HK-2 (cell line): Measurements from ENCODE around the gene TUT1.
"Not testable (repeated sequence)": the region's sequence is repeated elsewhere in the genome, so short reads cannot be mapped to it uniquely, and the experiment has no call there.

Experiments used
- DNase-seq: peaks from one replicate; pipeline ENCODE4 v3.0.0-alpha.2; 2018; ENCODE audit not compliant: unreplicated experiment

TUT1 gene

DNA sequence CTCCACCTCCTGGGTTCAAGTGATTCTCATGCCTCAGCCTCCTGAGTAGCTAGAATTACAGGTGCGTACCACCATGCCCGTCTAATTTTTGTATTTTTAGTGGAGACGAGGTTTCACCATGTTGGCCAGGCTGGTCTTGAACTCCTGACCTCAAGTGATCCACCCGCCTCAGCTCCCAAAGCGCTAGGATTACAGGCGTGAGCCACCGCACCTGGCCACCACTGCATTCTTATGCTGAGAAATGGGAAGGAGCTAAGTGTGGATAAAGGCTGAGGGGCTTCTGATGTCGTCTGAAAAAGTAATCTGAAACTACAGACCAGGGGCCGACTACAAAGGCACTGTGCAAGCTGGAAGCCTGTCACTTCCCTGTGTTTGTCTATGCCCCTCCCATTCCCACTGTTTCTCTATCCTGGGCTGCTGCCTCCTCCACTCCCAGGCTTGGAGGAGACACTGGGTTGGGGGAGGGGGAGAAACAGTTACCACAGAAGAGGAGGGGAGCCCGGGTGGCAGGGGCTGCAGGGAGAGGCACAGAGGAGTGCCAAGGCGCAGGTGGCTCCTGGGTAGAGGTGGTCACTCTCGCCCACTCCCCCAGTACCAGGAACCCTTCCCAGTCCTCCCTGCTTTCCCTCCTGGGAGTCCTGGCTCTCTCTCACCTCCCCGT, 13.3 kb upstream of the TUT1 start:
- no peak for DNase-seq

GRCh38 chr11:62603776-62604299, 12.5 kb upstream of the TUT1 start:
- DNase-seq = no peak

GRCh38 chr11:62603072-62603408, 11.7 kb upstream of the TUT1 start:
- DNase-seq = no peak

- DNase-seq = no peak
These were observed 11.1 kb upstream of the TUT1 start for GRCh38 chr11:62602141-62603071.

GRCh38 chr11:62601372-62602140, 10.2 kb upstream of the TUT1 start, which contains the start of gene MTA2:
Gene MTA2, minus strand, starts transcription at chr11:62601865. Its CDS starts 415 bp downstream, at chr11:62601450.
- peak; percentile 96 for DNase-seq

DNA sequence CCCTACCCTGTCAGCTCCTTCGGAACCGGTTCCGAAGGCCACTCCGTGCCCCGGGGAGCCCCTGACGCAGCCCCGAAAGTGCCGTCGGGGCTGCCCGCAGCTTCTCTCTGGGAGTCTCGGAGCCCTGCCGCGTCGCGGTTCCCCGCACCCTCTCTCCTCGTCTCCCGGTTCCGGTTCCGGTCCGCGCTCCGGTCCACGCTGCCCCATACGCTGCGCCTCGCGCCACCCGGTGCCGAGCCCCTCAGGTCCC, 9.7 kb upstream of the TUT1 start:
- DNase-seq = no peak

- DNase-seq = no peak
These were observed 9.2 kb upstream of the TUT1 start for GRCh38 chr11:62600367-62601121.

- DNase-seq = no peak
These were observed 8.6 kb upstream of the TUT1 start for GRCh38 chr11:62599901-62600300.

- peak; percentile 75 for DNase-seq
These were observed 7.9 kb upstream of the TUT1 start for GRCh38 chr11:62599069-62599696.

DNA sequence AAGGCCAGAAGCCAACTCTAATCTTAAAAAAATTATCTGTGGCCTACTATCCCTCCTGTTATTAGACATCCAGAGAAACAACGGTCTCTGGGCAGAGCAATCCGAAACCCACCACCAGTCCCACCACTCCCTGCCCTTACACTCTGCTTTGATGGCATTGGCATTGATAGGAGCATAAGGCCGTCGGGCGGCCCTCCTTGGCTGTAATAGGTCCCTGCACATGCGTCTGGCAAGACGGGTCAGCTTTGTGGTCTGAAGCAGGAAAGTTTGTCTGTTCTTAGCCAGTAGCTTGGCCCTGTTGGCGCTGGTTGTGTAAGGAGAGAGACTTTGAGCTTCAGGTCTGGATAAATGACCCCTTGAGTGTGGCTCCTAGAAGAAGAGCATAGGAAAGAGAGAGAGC, 3.8 kb upstream of the TUT1 start:
- no peak for DNase-seq

- DNase-seq = peak; percentile 45
These were observed 2.2 kb upstream of the TUT1 start for GRCh38 chr11:62593434-62594044.

- no peak for DNase-seq
These were observed 1.7 kb upstream of the TUT1 start for GRCh38 chr11:62592989-62593421.

GRCh38 chr11:62592146-62592815, 958 bp upstream of the TUT1 start:
- DNase-seq = no peak

- no peak for DNase-seq
These were observed 2.2 kb downstream of the TUT1 start for GRCh38 chr11:62588966-62589637.

- not testable (repeated sequence) for DNase-seq
These were observed 6.0 kb downstream of the TUT1 start for GRCh38 chr11:62585356-62585755.

GRCh38 chr11:62581735-62582134, 9.6 kb downstream of the TUT1 start:
- DNase-seq = not testable (repeated sequence)

GRCh38 chr11:62580959-62581715, 10.2 kb downstream of the TUT1 start:
- no peak for DNase-seq

DNA sequence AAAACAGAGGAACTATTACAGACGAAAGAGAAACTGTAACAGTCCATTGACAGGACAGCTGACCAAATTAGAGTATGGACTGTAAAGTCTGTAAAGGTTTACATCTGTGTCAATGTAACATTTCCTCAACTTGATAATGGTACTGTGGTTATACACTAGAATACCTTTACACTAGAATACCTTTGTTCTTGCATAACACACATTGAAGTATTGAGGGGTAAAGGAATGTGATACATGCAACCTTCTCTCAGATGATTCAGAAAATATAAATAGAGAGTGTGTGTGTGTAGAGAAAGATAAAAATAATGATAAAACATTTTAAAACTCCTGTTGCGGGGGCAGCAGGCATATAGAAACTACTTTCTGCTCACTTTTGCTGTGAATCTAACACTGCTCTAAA, 12.1 kb downstream of the TUT1 start:
- no peak for DNase-seq

DNA sequence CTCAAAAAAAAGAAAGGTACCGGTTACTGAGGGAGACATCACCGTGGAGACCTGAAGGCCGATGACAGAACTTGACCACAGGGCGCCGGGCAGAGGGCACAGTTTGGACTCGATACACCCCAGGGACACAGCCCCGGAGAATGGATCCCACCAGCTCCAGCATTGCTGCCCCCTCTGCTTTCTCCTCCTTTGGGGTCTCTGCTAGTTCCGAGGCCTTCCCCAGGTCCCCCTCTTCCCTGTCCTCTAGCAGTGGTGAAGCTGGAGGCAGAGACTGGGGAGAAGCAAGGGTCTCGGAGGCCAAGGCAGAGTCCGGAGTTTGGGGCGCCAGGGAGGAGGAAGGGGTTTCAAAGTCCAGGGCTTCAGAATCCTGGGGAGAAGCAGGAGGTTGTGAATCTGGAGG, 12.8 kb downstream of the TUT1 start:
- no peak for DNase-seq
